ENCODE results near the gene HCN2. TPM values are rescaled to one million over a fixed set of nuclear protein-coding genes. Genes with fewer than 3 reads are reported as not detected.

Gene HCN2
- total RNA-seq, 4 donors from 2014 or later: 0.14 to 1.00 (median 0.64) TPM; not detected in 1

DNA sequence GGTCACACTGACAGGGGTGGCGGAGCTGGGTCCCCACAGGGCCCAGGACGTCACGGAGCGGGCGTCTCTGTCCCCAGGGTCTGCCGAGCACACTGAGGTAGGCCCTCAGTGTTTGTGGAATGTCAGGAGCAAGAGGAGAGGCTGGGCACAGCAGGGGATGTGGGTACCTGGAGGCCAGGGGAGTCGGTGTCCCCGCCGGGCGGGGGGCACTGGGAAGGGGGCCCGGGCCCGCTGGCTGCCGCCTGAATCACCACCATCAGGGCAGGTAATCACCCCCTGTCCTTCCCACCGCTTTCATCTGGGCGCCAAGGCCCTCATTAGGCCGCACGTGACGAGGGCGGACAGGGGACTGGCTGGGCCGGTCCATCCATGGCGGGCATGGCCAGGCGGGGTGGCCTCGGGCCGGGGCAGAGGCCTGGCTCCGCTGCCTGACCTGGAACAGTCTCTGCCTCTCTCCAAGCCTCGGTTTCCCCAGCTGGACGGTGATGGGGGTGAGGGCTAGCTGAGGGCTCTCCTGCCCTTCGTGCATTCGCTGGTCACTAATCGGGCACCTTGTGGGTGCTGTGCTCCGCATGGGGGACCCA lies 51.0 kb downstream of the HCN2 start:
- Histone ChIP-seq H3K9me3 (no peaks in the 10 kb centered on the region), H3K27me3 (no peaks in the 10 kb centered on the region), H3K36me3 (no peaks in the 10 kb centered on the region), H3K27ac (no peak overlapping the region), H3K4me1 (peaks cover 8 to 14% (median 9%) of the 10 kb centered on the region in 4 donors), H3K4me3 (no peak overlapping the region)
- intact Hi-C loops (cut with DNase I; ENCODE audit: low total_unique reads) (no loop called here), in situ Hi-C loops (cut with MboI; ENCODE audit: low pct_ligation_motif_present in 1 of 4, low pct_unique_long_range_greater_than_20kb in 1 of 4, low sequenced_read_pairs in 3 of 4) (no loop called here)
- DNase-seq: no peak
- WGBS, 2 donors (ENCODE audit: low coverage in 1 of 2): 86% methylated on average over 30 of the region's 31 CpGs; no CpG with 5 or more reads in 1 of the 2 donors
- TF ChIP-seq, protein P1, sequence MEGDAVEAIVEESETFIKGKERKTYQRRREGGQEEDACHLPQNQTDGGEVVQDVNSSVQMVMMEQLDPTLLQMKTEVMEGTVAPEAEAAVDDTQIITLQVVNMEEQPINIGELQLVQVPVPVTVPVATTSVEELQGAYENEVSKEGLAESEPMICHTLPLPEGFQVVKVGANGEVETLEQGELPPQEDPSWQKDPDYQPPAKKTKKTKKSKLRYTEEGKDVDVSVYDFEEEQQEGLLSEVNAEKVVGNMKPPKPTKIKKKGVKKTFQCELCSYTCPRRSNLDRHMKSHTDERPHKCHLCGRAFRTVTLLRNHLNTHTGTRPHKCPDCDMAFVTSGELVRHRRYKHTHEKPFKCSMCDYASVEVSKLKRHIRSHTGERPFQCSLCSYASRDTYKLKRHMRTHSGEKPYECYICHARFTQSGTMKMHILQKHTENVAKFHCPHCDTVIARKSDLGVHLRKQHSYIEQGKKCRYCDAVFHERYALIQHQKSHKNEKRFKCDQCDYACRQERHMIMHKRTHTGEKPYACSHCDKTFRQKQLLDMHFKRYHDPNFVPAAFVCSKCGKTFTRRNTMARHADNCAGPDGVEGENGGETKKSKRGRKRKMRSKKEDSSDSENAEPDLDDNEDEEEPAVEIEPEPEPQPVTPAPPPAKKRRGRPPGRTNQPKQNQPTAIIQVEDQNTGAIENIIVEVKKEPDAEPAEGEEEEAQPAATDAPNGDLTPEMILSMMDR (IDR thresholded peaks at IDR 0.05): no peak
- TF ChIP-seq POLR2AphosphoS5 (IDR thresholded peaks at IDR 0.05) (no peak), EP300 (IDR thresholded peaks at IDR 0.05; ENCODE audit: low read depth) (no peak), POLR2A (IDR thresholded peaks at IDR 0.05) (no peak)

DNA sequence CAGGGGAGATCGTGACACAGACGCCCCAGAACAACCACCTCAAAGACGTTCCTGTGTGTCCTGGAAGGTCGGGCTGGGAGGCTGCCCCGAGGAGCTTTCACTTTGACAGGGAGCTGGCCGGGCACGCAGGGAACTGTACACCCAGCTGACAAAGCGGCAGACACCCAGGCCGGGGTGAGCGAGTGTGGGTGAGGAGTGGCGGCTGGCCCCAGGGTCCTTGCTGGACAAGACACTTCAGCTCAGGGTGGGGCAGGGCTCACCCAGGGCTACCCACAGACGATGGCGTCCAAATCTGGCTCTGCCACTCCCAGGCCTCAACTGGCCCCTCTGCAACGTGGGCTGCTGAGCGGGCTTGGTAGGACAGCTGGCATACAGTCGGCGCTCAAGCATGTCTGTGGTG lies 52.0 kb downstream of the HCN2 start:
- DNase-seq: no peak
- Histone ChIP-seq H3K4me3 (no peak overlapping the region), H3K4me1 (peaks cover 8 to 14% (median 9%) of the 10 kb centered on the region in 4 donors), H3K27ac (no peak overlapping the region), H3K36me3 (peaks cover 0 to 3% (median 0%) of the 10 kb centered on the region in 4 donors), H3K27me3 (no peaks in the 10 kb centered on the region), H3K9me3 (no peaks in the 10 kb centered on the region)
- WGBS, 2 donors (ENCODE audit: low coverage in 1 of 2): 52 to 64% methylated on average over 5 to 17 of the region's 17 CpGs
- in situ Hi-C loops (cut with MboI; ENCODE audit: low pct_ligation_motif_present in 1 of 4, low pct_unique_long_range_greater_than_20kb in 1 of 4, low sequenced_read_pairs in 3 of 4) (no loop called here), intact Hi-C loops (cut with DNase I; ENCODE audit: low total_unique reads) (no loop called here)
- TF ChIP-seq EP300 (IDR thresholded peaks at IDR 0.05; ENCODE audit: low read depth): no peak
- TF ChIP-seq, protein P1 (IDR thresholded peaks at IDR 0.05): no peak
- no peak for TF ChIP-seq POLR2A (IDR thresholded peaks at IDR 0.05)
- TF ChIP-seq POLR2AphosphoS5 (IDR thresholded peaks at IDR 0.05): no peak

DNA sequence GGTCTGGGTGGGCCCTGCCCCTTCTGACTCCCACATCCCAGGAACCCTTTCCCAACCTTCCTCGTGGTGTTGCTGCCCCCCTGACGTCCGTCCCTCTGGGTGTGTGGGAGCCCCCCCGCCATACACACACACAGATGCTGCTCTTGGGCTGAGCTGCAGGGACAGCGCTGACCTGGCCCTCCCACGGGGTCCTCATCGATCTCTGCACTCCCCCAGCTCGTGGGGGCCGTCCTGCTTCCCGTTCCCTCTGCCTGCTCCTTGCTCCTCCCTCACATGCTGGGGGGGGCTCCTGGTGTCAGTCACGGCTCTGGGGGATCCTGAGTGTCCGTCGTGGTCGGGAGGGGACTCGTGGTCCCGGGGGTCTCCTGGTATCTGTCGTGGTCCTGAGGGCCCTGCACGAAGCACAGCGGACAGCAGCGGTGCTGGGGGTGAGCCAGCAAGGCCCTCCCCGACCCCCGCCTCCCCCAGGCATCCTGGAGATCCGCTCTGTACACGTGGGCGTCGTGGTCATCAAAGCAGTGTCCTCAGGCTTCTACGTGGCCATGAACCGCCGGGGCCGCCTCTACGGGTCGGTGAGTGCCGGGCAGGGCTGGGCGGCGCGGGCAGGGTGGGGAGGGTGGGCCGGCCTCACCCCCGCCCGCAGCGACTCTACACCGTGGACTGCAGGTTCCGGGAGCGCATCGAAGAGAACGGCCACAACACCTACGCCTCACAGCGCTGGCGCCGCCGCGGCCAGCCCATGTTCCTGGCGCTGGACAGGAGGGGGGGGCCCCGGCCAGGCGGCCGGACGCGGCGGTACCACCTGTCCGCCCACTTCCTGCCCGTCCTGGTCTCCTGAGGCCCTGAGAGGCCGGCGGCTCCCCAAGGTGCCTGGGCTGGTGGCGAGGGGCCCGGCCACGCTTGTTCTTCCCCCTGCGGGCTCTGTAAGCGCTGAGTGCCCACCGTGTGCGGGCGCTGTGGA lies 53.4 kb downstream of the HCN2 start:
- Histone ChIP-seq H3K4me1 (peaks cover 8 to 14% (median 9%) of the 10 kb centered on the region in 4 donors), H3K27me3 (no peaks in the 10 kb centered on the region), H3K36me3 (peaks cover 0 to 16% (median 8%) of the 10 kb centered on the region in 4 donors), H3K27ac (no peak overlapping the region), H3K9me3 (no peaks in the 10 kb centered on the region), H3K4me3 (no peak overlapping the region)
- WGBS, 2 donors (ENCODE audit: low coverage in 1 of 2): 80% methylated on average over 47 of the region's 70 CpGs; no CpG with 5 or more reads in 1 of the 2 donors
- intact Hi-C loops (cut with DNase I; ENCODE audit: low total_unique reads) (no loop called here), in situ Hi-C loops (cut with MboI; ENCODE audit: low pct_ligation_motif_present in 1 of 4, low pct_unique_long_range_greater_than_20kb in 1 of 4, low sequenced_read_pairs in 3 of 4) (no loop called here)
- TF ChIP-seq POLR2AphosphoS5 (IDR thresholded peaks at IDR 0.05): no peak
- TF ChIP-seq EP300 (IDR thresholded peaks at IDR 0.05; ENCODE audit: low read depth): no peak
- TF ChIP-seq POLR2A (IDR thresholded peaks at IDR 0.05): no peak
- TF ChIP-seq, protein P1 (IDR thresholded peaks at IDR 0.05): no peak
- no peak for DNase-seq

- Histone ChIP-seq H3K4me1 (peaks cover 7 to 13% (median 9%) of the 10 kb centered on the region in 4 donors), H3K27ac (no peak overlapping the region), H3K4me3 (no peak overlapping the region), H3K27me3 (no peaks in the 10 kb centered on the region), H3K36me3 (peaks cover 0 to 23% (median 13%) of the 10 kb centered on the region in 4 donors), H3K9me3 (no peaks in the 10 kb centered on the region)
- in situ Hi-C loops (cut with MboI; ENCODE audit: low pct_ligation_motif_present in 1 of 4, low pct_unique_long_range_greater_than_20kb in 1 of 4, low sequenced_read_pairs in 3 of 4) (no loop called here), intact Hi-C loops (cut with DNase I; ENCODE audit: low total_unique reads) (no loop called here)
- TF ChIP-seq POLR2AphosphoS5 (IDR thresholded peaks at IDR 0.05) (no peak), EP300 (IDR thresholded peaks at IDR 0.05; ENCODE audit: low read depth) (no peak)
- TF ChIP-seq, protein P1 (IDR thresholded peaks at IDR 0.05): no peak
- DNase-seq: no peak
- WGBS, 2 donors (ENCODE audit: low coverage in 1 of 2): 88 to 91% methylated on average over 9 to 24 of the region's 24 CpGs
Measured at GRCh38 chr19:643736-644135, 54.1 kb downstream of the HCN2 start.

Data from transverse colon (tissue), 4 donors.